ENCODE measurements around the gene APBA1. TPM values are rescaled to one million over a fixed set of nuclear protein-coding genes. Genes with fewer than 3 reads are reported as not detected.

Gene APBA1
- total and polyA plus RNA-seq, 3 experiments from 2014 or later = 0.09 to 0.13 TPM; not detected in 1

DNA sequence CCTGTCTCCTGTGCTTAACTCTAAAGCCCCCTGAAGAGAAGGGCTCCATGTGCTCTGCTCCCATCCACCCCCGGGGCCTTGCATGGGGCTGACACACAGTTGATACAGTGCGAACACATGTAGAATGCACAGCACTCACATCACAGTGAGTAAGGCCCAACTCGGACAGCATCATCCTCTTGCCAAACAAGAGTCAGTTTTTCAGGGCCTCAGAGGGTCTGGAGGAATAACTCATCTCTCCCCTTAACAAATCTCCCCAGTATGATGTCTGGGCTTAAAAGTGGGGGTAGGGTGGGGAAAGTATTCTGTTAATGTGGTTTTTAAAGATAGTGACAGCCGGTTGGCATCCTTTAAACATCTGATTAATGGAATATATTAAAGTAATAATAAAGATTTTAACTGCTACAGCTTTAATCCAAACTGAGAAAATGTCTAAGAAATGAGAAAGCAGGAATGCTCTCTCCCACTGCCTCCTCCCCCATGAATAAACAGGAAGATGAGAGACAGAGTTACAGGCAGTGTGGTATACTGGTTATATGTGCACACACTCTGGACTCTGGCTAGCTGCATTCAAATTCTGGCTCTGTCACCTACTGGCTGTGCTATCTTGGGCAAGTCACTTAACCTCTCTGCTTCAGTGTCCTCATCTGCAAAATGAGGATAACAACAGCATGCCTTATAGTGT lies 22.5 kb downstream of the APBA1 start:
- no peaks in the 10 kb centered on the region for H3K9me3 Mint-ChIP-seq
- no peak overlapping the region for H3K4me3 Mint-ChIP-seq
- no peak overlapping the region for H3K27ac ChIP-seq (ENCODE audit: low read depth, low read length)
- H3K36me3 ChIP-seq (ENCODE audit: insufficient read depth, low read length) = no peaks in the 10 kb centered on the region
- H3K27me3 Mint-ChIP-seq = peaks cover 4 to 26% of the 10 kb centered on the region in 2 donors
- no peaks in the 10 kb centered on the region for H3K27me3 ChIP-seq (ENCODE audit: insufficient read depth, low read length, poor library complexity, severe bottlenecking)
- ChIA-PET POLR2A (no interaction called here), CTCF (no interaction called here)
- H3K4me3 ChIP-seq (ENCODE audit: low read length) = no peak overlapping the region
- DNase-seq = no peak
- H3K27ac Mint-ChIP-seq = no peak overlapping the region
- peaks cover 0 to 3% (median 0%) of the 10 kb centered on the region in 3 donors for H3K36me3 Mint-ChIP-seq
- H3K9me3 ChIP-seq (ENCODE audit: low read length) = no peaks in the 10 kb centered on the region
- no peaks in the 10 kb centered on the region for H3K4me1 ChIP-seq (ENCODE audit: insufficient read depth, low read length)
- H3K4me1 Mint-ChIP-seq = no peaks in the 10 kb centered on the region

DNA sequence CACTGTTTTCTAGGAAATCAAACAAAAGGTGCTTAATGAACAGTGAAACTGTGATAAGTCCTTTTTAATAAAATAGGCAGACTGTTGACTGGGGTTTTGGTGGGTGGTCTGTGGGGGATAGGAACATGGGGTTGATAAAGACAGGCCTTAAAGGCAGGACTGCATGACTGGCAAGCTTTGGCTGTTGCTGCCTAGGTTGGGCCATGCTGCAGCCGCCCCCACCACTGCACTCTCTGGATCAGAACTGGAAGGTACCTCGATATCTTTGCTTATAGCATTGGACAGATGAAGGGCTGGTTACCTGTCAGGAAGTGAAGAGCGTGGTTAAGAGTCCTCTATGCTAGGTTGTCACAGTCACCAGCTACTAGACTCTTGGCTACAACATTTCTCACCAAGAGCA lies 24.4 kb downstream of the APBA1 start:
- Histone ChIP-seq H3K4me1 (ENCODE audit: insufficient read depth, low read length) (no peaks in the 10 kb centered on the region), H3K27ac (ENCODE audit: low read depth, low read length) (no peak overlapping the region), H3K36me3 (ENCODE audit: insufficient read depth, low read length) (no peaks in the 10 kb centered on the region), H3K4me3 (ENCODE audit: low read length) (no peak overlapping the region), H3K9me3 (ENCODE audit: low read length) (no peaks in the 10 kb centered on the region), H3K27me3 (ENCODE audit: insufficient read depth, low read length, poor library complexity, severe bottlenecking) (no peaks in the 10 kb centered on the region)
- Mint-ChIP-seq H3K27ac (peak overlapping the region in 1 of 8 donors; percentile 40), H3K36me3 (peaks cover 0 to 3% (median 0%) of the 10 kb centered on the region in 3 donors), H3K4me1 (no peaks in the 10 kb centered on the region), H3K4me3 (no peak overlapping the region), H3K9me3 (peaks cover 0 to 1% (median 0%) of the 10 kb centered on the region in 5 donors), H3K27me3 (peaks cover 4 to 24% of the 10 kb centered on the region in 2 donors)
- no peak for DNase-seq
- CTCF ChIA-PET = interaction anchor here (0.6 kb wide), 1 partner anchor 60 kb away, joined by 4 read pairs; no protein-coding TSS in a partner anchor
- POLR2A ChIA-PET = no interaction called here

DNA sequence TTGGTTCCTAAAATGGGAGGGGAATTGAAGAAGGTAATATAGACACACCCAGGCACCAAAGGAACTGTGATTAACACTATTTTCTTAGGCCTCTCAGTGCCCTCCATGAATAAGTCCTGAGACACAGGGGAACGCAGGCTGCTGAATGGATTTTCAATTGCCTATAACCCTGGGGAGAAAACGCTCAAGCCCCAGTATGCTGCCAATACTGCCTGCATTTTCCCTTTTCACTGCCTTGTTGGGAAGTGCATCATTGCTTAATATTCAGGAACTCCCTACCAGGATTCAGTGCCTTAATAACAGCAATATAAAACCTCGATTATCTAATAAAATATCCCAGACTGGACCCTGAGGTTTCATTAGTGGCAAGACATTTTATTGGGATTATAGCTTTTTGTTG lies 25.4 kb downstream of the APBA1 start:
- DNase-seq = no peak
- ChIA-PET CTCF (no interaction called here), POLR2A (no interaction called here)
- Mint-ChIP-seq H3K36me3 (peaks cover 0 to 3% (median 0%) of the 10 kb centered on the region in 3 donors), H3K27ac (no peak overlapping the region), H3K4me1 (no peaks in the 10 kb centered on the region), H3K9me3 (peaks cover 0 to 1% (median 0%) of the 10 kb centered on the region in 5 donors), H3K4me3 (no peak overlapping the region), H3K27me3 (peaks cover 4 to 23% of the 10 kb centered on the region in 2 donors)
- Histone ChIP-seq H3K27me3 (ENCODE audit: insufficient read depth, low read length, poor library complexity, severe bottlenecking) (no peaks in the 10 kb centered on the region), H3K9me3 (ENCODE audit: low read length) (no peaks in the 10 kb centered on the region), H3K4me1 (ENCODE audit: insufficient read depth, low read length) (no peaks in the 10 kb centered on the region), H3K27ac (ENCODE audit: low read depth, low read length) (no peak overlapping the region), H3K36me3 (ENCODE audit: insufficient read depth, low read length) (no peaks in the 10 kb centered on the region), H3K4me3 (ENCODE audit: low read length) (no peak overlapping the region)

DNA sequence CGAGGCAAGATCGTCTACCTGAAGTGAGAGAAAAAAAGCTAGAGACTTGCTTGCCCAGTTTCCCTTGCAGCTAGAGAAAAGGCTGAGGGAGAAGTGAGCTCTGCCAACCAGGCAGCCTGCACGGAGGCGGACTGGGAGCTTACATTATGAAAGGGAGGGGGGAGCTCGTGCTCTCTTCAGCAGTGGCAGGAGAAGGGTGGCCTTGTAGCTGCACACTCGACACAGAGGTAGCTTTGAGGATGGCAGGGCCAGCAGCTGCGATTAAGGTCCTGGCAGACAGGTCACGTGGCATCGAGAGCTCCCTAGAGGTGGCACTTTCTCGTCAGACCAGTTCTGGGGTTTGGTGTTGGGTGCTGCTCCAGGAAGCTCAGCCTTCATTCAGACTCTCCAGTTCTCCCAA lies 26.7 kb downstream of the APBA1 start:
- ChIA-PET POLR2A (no interaction called here), CTCF (no interaction called here)
- no peak overlapping the region for H3K4me3 Mint-ChIP-seq
- H3K27ac Mint-ChIP-seq = no peak overlapping the region
- H3K9me3 Mint-ChIP-seq = peaks cover 0 to 3% (median 0%) of the 10 kb centered on the region in 5 donors
- Histone ChIP-seq H3K36me3 (ENCODE audit: insufficient read depth, low read length) (no peaks in the 10 kb centered on the region), H3K4me3 (ENCODE audit: low read length) (no peak overlapping the region), H3K27me3 (ENCODE audit: insufficient read depth, low read length, poor library complexity, severe bottlenecking) (no peaks in the 10 kb centered on the region), H3K27ac (ENCODE audit: low read depth, low read length) (no peak overlapping the region), H3K4me1 (ENCODE audit: insufficient read depth, low read length) (no peaks in the 10 kb centered on the region), H3K9me3 (ENCODE audit: low read length) (no peaks in the 10 kb centered on the region)
- peaks cover 5 to 14% of the 10 kb centered on the region in 2 donors for H3K27me3 Mint-ChIP-seq
- DNase-seq = no peak
- H3K4me1 Mint-ChIP-seq = no peaks in the 10 kb centered on the region
- no peaks in the 10 kb centered on the region for H3K36me3 Mint-ChIP-seq

DNA sequence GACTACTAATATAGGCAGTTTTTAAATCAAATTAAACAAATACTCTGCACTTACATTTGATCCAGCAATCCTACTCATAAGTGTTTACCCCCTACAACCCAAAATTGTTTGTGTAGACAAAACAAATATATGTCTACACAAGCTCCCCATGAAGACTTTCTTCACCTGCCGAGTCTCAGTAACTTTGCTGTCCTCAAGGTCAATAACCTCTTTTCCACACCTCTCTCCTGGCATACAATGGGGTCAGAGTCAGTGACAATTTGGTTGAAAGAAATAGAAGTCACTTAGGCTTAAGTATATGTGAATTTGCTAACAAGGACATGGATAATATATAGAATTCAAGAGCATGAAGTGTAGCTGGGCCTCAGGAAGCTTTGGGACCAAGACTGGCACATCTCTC lies 29.1 kb downstream of the APBA1 start:
- ChIA-PET CTCF (no interaction called here), POLR2A (no interaction called here)
- H3K27me3 Mint-ChIP-seq = peaks cover 0 to 6% of the 10 kb centered on the region in 2 donors
- H3K4me1 Mint-ChIP-seq = no peaks in the 10 kb centered on the region
- H3K9me3 ChIP-seq (ENCODE audit: low read length) = no peaks in the 10 kb centered on the region
- H3K4me1 ChIP-seq (ENCODE audit: insufficient read depth, low read length) = no peaks in the 10 kb centered on the region
- no peaks in the 10 kb centered on the region for H3K27me3 ChIP-seq (ENCODE audit: insufficient read depth, low read length, poor library complexity, severe bottlenecking)
- no peak overlapping the region for H3K27ac ChIP-seq (ENCODE audit: low read depth, low read length)
- no peak overlapping the region for H3K4me3 Mint-ChIP-seq
- H3K9me3 Mint-ChIP-seq = peaks cover 0 to 3% (median 0%) of the 10 kb centered on the region in 5 donors
- no peaks in the 10 kb centered on the region for H3K36me3 Mint-ChIP-seq
- no peaks in the 10 kb centered on the region for H3K36me3 ChIP-seq (ENCODE audit: insufficient read depth, low read length)
- no peak for DNase-seq
- no peak overlapping the region for H3K4me3 ChIP-seq (ENCODE audit: low read length)
- no peak overlapping the region for H3K27ac Mint-ChIP-seq

DNA sequence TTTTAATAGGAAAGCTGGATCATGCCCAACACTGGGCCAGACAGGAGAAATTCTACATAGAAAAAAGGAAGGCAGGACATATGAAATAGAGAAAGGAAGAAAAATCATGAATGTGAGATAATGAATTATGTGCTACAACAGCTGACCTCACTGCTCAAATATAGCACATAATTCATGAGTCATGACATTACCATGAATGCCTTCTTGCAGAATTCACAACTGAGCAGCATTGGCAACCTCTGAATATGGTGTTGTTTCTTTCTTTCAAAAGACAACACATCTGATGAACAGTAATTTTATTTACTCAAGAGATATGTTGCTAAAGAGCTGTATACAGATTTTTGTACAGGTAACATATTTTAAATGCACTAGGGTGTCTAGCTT lies 34.4 kb downstream of the APBA1 start:
- Histone ChIP-seq H3K27ac (ENCODE audit: low read depth, low read length) (no peak overlapping the region), H3K9me3 (ENCODE audit: low read length) (no peaks in the 10 kb centered on the region), H3K27me3 (ENCODE audit: insufficient read depth, low read length, poor library complexity, severe bottlenecking) (no peaks in the 10 kb centered on the region), H3K36me3 (ENCODE audit: insufficient read depth, low read length) (no peaks in the 10 kb centered on the region), H3K4me1 (ENCODE audit: insufficient read depth, low read length) (no peaks in the 10 kb centered on the region), H3K4me3 (ENCODE audit: low read length) (no peak overlapping the region)
- Mint-ChIP-seq H3K4me1 (no peaks in the 10 kb centered on the region), H3K27ac (no peak overlapping the region), H3K4me3 (no peak overlapping the region), H3K36me3 (peaks cover 0 to 2% (median 0%) of the 10 kb centered on the region in 3 donors), H3K9me3 (peaks cover 0 to 3% (median 0%) of the 10 kb centered on the region in 5 donors), H3K27me3 (peaks cover 12 to 26% of the 10 kb centered on the region in 2 donors)
- no peak for DNase-seq
- CTCF ChIA-PET = no interaction called here
- POLR2A ChIA-PET = no interaction called here

DNA sequence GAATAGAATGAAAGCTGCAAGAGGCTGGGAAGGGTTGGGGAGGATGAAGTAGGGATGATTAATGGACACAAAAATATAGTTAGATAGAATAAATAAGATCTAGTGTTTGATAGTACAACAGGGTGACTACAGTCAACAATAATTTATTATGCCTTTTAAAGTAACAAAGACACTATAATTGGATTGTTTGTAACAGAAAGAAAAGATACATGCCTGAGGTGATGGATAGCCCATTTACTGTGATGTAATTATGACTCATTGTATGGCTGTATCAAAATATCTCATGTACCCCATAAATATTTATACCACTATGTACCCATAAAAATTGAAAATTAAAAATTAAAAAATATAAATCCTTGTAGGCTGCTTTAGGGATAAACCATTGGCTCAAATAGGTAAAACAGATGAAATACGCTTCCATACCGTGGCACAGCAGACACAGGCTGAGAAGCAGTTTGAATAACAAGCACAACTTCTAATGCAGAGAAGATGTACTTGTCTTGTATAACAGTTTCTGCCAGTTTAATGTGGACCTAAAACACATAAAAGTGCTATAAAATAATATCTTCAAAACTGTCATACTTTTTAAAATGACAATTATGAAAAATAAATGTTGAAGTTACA lies 34.9 kb downstream of the APBA1 start:
- no peaks in the 10 kb centered on the region for H3K9me3 ChIP-seq (ENCODE audit: low read length)
- H3K36me3 ChIP-seq (ENCODE audit: insufficient read depth, low read length) = no peaks in the 10 kb centered on the region
- Mint-ChIP-seq H3K4me1 (no peaks in the 10 kb centered on the region), H3K27me3 (peaks cover 12 to 30% of the 10 kb centered on the region in 2 donors), H3K27ac (no peak overlapping the region), H3K36me3 (peaks cover 0 to 2% (median 0%) of the 10 kb centered on the region in 3 donors), H3K4me3 (no peak overlapping the region), H3K9me3 (peaks cover 0 to 3% (median 0%) of the 10 kb centered on the region in 5 donors)
- no peaks in the 10 kb centered on the region for H3K27me3 ChIP-seq (ENCODE audit: insufficient read depth, low read length, poor library complexity, severe bottlenecking)
- ChIA-PET POLR2A (no interaction called here), CTCF (no interaction called here)
- no peak overlapping the region for H3K27ac ChIP-seq (ENCODE audit: low read depth, low read length)
- no peak overlapping the region for H3K4me3 ChIP-seq (ENCODE audit: low read length)
- no peak for DNase-seq
- H3K4me1 ChIP-seq (ENCODE audit: insufficient read depth, low read length) = no peaks in the 10 kb centered on the region

DNA sequence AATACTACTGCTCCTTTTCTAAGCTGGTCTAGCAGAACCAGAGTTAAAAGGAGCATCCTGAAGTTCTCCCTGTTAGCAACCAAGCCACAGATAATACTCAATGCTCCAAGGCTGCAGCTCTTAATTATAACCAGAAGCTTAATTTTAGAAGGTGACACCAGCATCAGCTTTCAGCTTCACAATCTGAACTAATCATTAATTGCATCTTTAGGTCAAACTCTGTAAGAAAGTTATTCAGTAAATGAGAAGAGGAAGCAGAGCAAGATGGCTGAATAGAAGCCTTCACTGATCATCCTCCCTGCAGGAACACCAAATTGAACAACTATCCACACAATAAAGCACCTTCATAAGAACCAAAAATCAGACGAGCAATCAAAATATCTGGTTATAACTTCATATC lies 38.5 kb downstream of the APBA1 start:
- H3K27ac Mint-ChIP-seq = no peak overlapping the region

More for the DNA sequence above, 38.5 kb downstream of the APBA1 start:
- no peak overlapping the region for H3K4me3 ChIP-seq (ENCODE audit: low read length)
- no peaks in the 10 kb centered on the region for H3K36me3 ChIP-seq (ENCODE audit: insufficient read depth, low read length)
- ChIA-PET POLR2A (no interaction called here), CTCF (no interaction called here)
- H3K27me3 ChIP-seq (ENCODE audit: insufficient read depth, low read length, poor library complexity, severe bottlenecking) = no peaks in the 10 kb centered on the region
- no peak overlapping the region for H3K27ac ChIP-seq (ENCODE audit: low read depth, low read length)
- Mint-ChIP-seq H3K27me3 (peaks cover 19 to 34% of the 10 kb centered on the region in 2 donors), H3K36me3 (peaks cover 0 to 2% (median 0%) of the 10 kb centered on the region in 3 donors), H3K9me3 (peaks cover 0 to 3% (median 0%) of the 10 kb centered on the region in 5 donors), H3K4me3 (no peak overlapping the region), H3K4me1 (no peaks in the 10 kb centered on the region)
- H3K9me3 ChIP-seq (ENCODE audit: low read length) = no peaks in the 10 kb centered on the region
- no peaks in the 10 kb centered on the region for H3K4me1 ChIP-seq (ENCODE audit: insufficient read depth, low read length)
- no peak for DNase-seq

All from CD8-positive, alpha-beta memory T cell (primary cell).